Measurements from ENCODE around the gene EML6. TPM values are rescaled to one million over a fixed set of nuclear protein-coding genes. Genes with fewer than 3 reads are reported as not detected.

EML6 gene
- total RNA-seq, 1 experiment from 2014 or later: 1.5 TPM

GRCh38 chr2:54956111-54956627 lies 232.7 kb downstream of the EML6 start:
- TF ChIP-seq CTCF (conservative IDR thresholded peaks at IDR 0.05): no peak
- H3K9me3 ChIP-seq (ENCODE audit: control insufficient read depth, low read depth, low read length): no peaks in the 10 kb centered on the region
- Mint-ChIP-seq H3K27me3 (ENCODE audit: low read depth) (no peaks in the 10 kb centered on the region; the same call in 1 of the 2 replicates), H3K4me1 (peaks cover 10 to 26% of the 10 kb centered on the region in 2 experiments), H3K4me3 (no peak overlapping the region), H3K9me3 (no peaks in the 10 kb centered on the region), H3K27ac (peak overlapping the region in 1 of 3 experiments; percentile 16; a peak in 2 of 7 replicates), H3K36me3 (ENCODE audit: insufficient read depth in 1 of 3, low read depth in 3 of 3) (no peaks in the 10 kb centered on the region)
- H3K27me3 ChIP-seq (ENCODE audit: insufficient read depth, low read length): no peaks in the 10 kb centered on the region
- H3K79me1 ChIP-seq (ENCODE audit: insufficient read depth, low read depth, low read length, poor library complexity, severe bottlenecking): no peaks in the 10 kb centered on the region
- WGBS (ENCODE audit: extremely low coverage, insufficient read length, low lambda C conversion rate): no CpG with 5 or more reads among the region's 2 CpGs
- H2BK120ac ChIP-seq (ENCODE audit: low read depth, low read length, poor library complexity, severe bottlenecking): no peak overlapping the region
- H3K4me2 ChIP-seq (ENCODE audit: insufficient read depth, insufficient read length, low read length): no peak overlapping the region
- H3K9ac ChIP-seq (ENCODE audit: extremely low read depth, insufficient read length, low read length): no peak overlapping the region
- no peak overlapping the region for H2BK12ac ChIP-seq (ENCODE audit: insufficient read length, low read depth, low read length)
- no peak overlapping the region for H3K27ac ChIP-seq (ENCODE audit: insufficient read length, low read depth, low read length)
- H2AK5ac ChIP-seq (ENCODE audit: insufficient read length, low read length): no peak overlapping the region
- H3K4ac ChIP-seq (ENCODE audit: low read depth, low read length): no peak overlapping the region
- no peak overlapping the region for H3K18ac ChIP-seq (ENCODE audit: insufficient read length, low read depth, low read length)
- no peak for DNase-seq
- no peak overlapping the region for H2BK5ac ChIP-seq (ENCODE audit: insufficient read length, low read length)
- no peak overlapping the region for H4K5ac ChIP-seq (ENCODE audit: insufficient read length, low read depth, low read length)
- no peak overlapping the region for H2BK15ac ChIP-seq (ENCODE audit: low read depth, low read length)
- no peaks in the 10 kb centered on the region for H3K4me1 ChIP-seq (ENCODE audit: insufficient read depth, low read length)
- H4K20me1 ChIP-seq (ENCODE audit: control insufficient read depth, insufficient read depth, insufficient read length): no peaks in the 10 kb centered on the region
- H3K23ac ChIP-seq (ENCODE audit: insufficient read length, low read depth, low read length): no peak overlapping the region
- no peak overlapping the region for H4K91ac ChIP-seq (ENCODE audit: insufficient read length, low read depth, low read length)
- no peak overlapping the region for H3T11ph ChIP-seq (ENCODE audit: low read length)
- H3K14ac ChIP-seq (ENCODE audit: insufficient read depth, low read length): no peak overlapping the region
- H2BK20ac ChIP-seq (ENCODE audit: low read depth, low read length, poor library complexity, severe bottlenecking): no peak overlapping the region
- no peak overlapping the region for H4K8ac ChIP-seq (replicated peaks; ENCODE audit: insufficient read length, low read depth, low read length)
- no peaks in the 10 kb centered on the region for H3K23me2 ChIP-seq (ENCODE audit: insufficient read length, low read depth, low read length, poor library complexity, severe bottlenecking)
- no peaks in the 10 kb centered on the region for H3K79me2 ChIP-seq (ENCODE audit: insufficient read depth, low read length)
- H3K56ac ChIP-seq (ENCODE audit: insufficient read length, low read depth, low read length): no peak overlapping the region
- H2AFZ ChIP-seq (ENCODE audit: low read length): no peak overlapping the region
